ENCODE results near the gene FAT1. TPM values are rescaled to one million over a fixed set of nuclear protein-coding genes. Genes with fewer than 3 reads are reported as not detected.
"Not testable (repeated sequence)": the region's sequence is repeated elsewhere in the genome, so short reads cannot be mapped to it uniquely, and the experiment has no call there.

Gene FAT1
- total and polyA plus RNA-seq, 12 donors: 20.4 to 131 (median 75.5) TPM

GRCh38 chr4:186760576-186760975 is 36.9 kb upstream of the FAT1 start:
- Histone ChIP-seq H3K36me3 (no peaks in the 10 kb centered on the region), H3K4me3 (no peak overlapping the region), H3K4me1 (peaks cover 0 to 4% (median 0%) of the 10 kb centered on the region in 9 donors), H3K27me3 (no peaks in the 10 kb centered on the region), H3K9me3 (peaks cover 0 to 9% (median 0%) of the 10 kb centered on the region in 11 donors), H3K27ac (no peak overlapping the region)
- TF ChIP-seq, protein P1, sequence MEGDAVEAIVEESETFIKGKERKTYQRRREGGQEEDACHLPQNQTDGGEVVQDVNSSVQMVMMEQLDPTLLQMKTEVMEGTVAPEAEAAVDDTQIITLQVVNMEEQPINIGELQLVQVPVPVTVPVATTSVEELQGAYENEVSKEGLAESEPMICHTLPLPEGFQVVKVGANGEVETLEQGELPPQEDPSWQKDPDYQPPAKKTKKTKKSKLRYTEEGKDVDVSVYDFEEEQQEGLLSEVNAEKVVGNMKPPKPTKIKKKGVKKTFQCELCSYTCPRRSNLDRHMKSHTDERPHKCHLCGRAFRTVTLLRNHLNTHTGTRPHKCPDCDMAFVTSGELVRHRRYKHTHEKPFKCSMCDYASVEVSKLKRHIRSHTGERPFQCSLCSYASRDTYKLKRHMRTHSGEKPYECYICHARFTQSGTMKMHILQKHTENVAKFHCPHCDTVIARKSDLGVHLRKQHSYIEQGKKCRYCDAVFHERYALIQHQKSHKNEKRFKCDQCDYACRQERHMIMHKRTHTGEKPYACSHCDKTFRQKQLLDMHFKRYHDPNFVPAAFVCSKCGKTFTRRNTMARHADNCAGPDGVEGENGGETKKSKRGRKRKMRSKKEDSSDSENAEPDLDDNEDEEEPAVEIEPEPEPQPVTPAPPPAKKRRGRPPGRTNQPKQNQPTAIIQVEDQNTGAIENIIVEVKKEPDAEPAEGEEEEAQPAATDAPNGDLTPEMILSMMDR (IDR thresholded peaks at IDR 0.05): no peak
- DNase-seq: no peak
- ATAC-seq: no peak
- 79 to 81% methylated on average over 6 of the region's 6 CpGs for WGBS, 2 donors
- intact Hi-C loops (cut with DNase I): no loop called here

- 88 to 90% methylated on average over 10 of the region's 10 CpGs for WGBS, 2 donors
Measured at GRCh38 chr4:186759990-186760389, 36.3 kb upstream of the FAT1 start.

GRCh38 chr4:186758929-186759682 is 35.5 kb upstream of the FAT1 start:
- Histone ChIP-seq H3K9me3 (peaks cover 0 to 9% (median 0%) of the 10 kb centered on the region in 11 donors), H3K27ac (no peak overlapping the region), H3K27me3 (no peaks in the 10 kb centered on the region), H3K4me3 (no peak overlapping the region), H3K4me1 (no peaks in the 10 kb centered on the region), H3K36me3 (no peaks in the 10 kb centered on the region)
- TF ChIP-seq, protein P1 (IDR thresholded peaks at IDR 0.05): no peak
- 91 to 93% methylated on average over 35 of the region's 35 CpGs for WGBS, 2 donors
- intact Hi-C loops (cut with DNase I): no loop called here
- no peak for ATAC-seq
- DNase-seq: no peak

More at GRCh38 chr4:186759990-186760389, 36.3 kb upstream of the FAT1 start:
- Histone ChIP-seq H3K27me3 (no peaks in the 10 kb centered on the region), H3K9me3 (peaks cover 0 to 9% (median 0%) of the 10 kb centered on the region in 11 donors), H3K4me3 (no peak overlapping the region), H3K4me1 (no peaks in the 10 kb centered on the region), H3K36me3 (no peaks in the 10 kb centered on the region), H3K27ac (no peak overlapping the region)
- no peak for ATAC-seq
- TF ChIP-seq, protein P1 (IDR thresholded peaks at IDR 0.05): no peak
- DNase-seq: no peak
- intact Hi-C loops (cut with DNase I): no loop called here

- H3K9me3 ChIP-seq: peaks cover 0 to 9% (median 0%) of the 10 kb centered on the region in 11 donors
- 84 to 89% methylated on average over 13 of the region's 13 CpGs for WGBS, 2 donors
- ATAC-seq (no peak), DNase-seq (no peak)
- H3K4me3 ChIP-seq: no peak overlapping the region
- TF ChIP-seq, protein P1 (IDR thresholded peaks at IDR 0.05): no peak
- no peak overlapping the region for H3K27ac ChIP-seq
- H3K36me3 ChIP-seq: no peaks in the 10 kb centered on the region
- no peaks in the 10 kb centered on the region for H3K27me3 ChIP-seq
- no peaks in the 10 kb centered on the region for H3K4me1 ChIP-seq
- intact Hi-C loops (cut with DNase I): no loop called here
Measured at GRCh38 chr4:186757696-186758355, 34.2 kb upstream of the FAT1 start.

GRCh38 chr4:186756550-186756949 is 32.9 kb upstream of the FAT1 start:
- H3K27ac ChIP-seq; H3K4me1 ChIP-seq; H3K36me3 ChIP-seq; H3K4me3 ChIP-seq; H3K9me3 ChIP-seq; ATAC-seq; intact Hi-C loops (cut with DNase I); H3K27me3 ChIP-seq; DNase-seq: not testable (repeated sequence)
- WGBS, 2 donors: 94 to 95% methylated on average over 5 of the region's 5 CpGs
